HG03280 (cell line): ENCODE data around the gene AJM1.
"Not testable (repeated sequence)": the region's sequence is repeated elsewhere in the genome, so short reads cannot be mapped to it uniquely, and the experiment has no call there.

Experiments
- ATAC-seq: cut with Tn5 transposase; IDR thresholded peaks from one replicate; pipeline ENCODE4 v1.9.1; 2021; ENCODE audit warnings: mild to moderate bottlenecking, moderate library complexity; ENCODE audit not compliant: unreplicated experiment

AJM1 gene

DNA sequence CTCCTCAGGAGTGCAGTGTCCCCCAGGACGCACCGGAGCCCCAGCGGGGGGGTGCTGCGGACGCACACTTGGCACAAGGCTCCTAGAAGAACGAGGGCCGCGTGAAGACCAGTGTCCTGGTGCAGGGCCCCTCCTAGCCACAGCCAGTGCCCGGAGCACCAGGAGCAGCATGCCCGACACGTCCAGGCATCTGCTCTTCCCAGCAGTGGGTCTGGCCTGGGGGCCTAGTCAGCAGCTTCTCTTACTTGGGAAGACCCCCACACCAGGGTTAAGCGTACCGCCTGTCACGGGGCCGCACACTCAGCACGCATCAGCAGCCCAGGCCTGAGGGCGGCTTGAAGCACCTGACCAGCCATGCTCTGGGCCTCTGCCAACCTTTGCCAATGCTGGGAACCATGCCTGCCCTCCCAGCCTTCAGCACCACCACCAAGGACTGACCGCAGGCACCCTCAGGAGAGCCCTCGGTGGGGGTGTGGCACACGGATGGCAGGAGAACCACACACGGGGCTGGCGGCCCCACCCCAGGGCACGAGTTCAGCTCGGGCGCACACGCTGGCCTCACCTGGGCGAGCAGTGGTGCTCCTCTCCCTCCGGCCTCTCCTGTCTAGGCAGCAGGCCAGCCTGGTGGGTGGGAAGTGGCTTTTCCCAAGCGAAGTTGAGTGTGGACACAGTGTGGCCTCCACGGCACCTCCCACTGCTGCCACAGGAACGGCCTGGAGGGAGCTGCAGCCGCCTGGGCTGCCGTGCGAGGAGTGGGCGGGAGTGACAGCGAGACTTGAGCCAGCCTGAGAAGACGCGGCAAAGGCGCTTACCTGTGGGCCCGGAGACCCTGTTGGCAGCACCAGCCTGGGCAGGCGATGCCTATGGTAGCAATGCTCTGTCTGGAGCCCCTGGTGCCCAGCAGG is 12.0 kb upstream of the AJM1 start:
- no peak for ATAC-seq

DNA sequence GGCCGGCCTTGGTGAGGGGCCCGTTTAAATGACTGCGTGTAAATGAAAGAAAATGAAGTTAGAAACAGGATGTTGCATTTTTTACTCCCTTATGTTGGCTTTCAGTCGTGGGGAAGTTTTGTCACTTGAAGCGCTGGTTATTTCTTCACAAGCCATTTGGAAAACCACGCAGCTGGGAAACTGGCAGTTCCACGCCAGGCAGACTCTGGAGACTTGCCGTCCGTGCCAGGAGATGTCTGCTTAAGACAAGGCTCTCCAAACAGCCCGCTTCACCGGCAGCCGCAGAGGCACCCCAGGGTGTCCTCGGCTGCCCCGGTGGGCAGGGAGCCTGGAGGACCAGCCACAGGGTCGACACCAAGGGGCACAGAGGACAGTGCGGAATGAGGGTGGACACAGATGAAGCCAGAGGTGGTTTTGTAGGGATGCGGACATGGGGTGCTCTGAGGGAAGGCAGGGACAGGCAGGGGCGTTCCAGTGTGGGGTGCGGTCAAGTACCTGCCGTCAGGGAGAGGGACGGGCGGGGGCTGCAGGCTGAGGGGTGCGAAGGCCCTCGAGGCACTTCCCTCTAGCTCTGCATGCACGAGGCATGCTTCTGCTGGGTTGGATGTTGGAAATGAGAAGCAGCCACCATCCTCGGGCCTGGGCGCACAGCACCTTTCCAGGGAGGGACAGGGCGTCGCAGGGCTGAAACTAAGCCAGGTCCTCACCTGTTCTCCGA is 11.1 kb upstream of the AJM1 start:
- no peak for ATAC-seq

DNA sequence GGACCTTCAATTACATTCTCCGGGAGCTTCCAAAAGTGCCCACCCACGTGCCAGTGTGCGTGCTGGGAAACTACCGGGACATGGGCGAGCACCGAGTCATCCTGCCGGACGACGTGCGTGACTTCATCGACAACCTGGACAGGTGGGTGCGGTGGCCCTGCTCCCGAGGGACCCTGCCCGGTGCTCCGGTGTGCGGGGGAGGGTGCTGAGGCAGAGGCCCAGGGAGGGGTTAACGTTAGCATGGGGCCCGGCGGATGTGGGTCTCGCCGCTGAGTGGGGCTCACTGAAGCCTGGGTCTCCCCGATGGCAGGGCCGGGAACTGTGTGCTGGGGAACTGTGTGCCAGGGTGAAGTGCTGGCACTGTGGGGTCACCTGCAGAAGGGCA is 10.6 kb upstream of the AJM1 start:
- no peak for ATAC-seq

DNA sequence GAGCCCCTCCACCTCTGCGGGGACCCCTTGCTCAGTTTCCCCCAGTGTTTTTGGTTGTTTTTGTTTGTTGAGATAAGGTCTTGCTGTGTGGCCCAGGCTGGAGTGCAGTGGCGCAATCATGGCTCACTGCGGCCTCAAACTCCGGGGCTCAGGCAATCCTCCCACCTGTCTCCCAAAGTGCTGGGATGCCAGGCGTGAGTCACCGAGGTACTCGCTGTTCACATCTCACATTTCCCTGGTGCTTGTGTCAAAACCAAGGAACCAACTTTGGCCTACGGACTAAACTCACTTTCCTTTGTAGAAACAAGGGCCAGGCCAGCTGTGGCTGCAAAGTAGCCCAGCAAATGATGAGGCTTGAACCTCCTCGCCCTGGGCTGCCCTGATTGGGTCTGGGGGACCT is 9.7 kb upstream of the AJM1 start:
- no peak for ATAC-seq

DNA sequence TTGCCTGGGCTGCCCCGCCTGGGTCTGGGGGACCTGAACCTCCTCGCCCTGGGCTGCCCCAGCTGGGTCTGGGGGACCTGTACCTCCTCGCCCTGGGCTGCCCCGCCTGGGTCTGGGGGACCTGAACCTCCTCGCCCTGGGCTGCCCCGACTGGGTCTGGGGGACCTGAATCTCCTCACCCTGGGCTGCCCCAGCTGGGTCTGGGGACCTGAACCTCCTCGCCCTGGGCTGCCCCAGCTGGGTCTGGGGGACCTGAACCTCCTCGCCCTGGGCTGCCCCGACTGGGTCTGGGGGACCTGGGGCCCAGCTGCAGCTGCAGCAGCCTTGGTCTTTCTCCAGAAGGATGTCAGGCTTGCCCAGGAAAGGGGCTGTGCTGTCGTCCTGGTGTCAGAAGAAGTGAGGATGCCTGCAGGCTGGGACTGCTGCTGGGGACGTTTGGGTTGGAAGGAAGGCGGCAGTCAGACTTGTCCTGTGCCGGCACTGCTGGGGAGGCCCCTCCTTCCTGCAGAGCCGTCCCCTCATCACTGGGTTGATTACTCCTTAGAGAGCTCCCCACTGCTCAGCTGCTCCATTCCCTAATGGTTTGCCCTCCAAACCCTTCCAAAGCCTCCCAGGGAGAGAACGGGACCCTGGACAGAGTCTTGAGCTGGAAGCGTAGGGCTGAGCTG is 8.8 kb upstream of the AJM1 start:
- ATAC-seq = not testable (repeated sequence)

DNA sequence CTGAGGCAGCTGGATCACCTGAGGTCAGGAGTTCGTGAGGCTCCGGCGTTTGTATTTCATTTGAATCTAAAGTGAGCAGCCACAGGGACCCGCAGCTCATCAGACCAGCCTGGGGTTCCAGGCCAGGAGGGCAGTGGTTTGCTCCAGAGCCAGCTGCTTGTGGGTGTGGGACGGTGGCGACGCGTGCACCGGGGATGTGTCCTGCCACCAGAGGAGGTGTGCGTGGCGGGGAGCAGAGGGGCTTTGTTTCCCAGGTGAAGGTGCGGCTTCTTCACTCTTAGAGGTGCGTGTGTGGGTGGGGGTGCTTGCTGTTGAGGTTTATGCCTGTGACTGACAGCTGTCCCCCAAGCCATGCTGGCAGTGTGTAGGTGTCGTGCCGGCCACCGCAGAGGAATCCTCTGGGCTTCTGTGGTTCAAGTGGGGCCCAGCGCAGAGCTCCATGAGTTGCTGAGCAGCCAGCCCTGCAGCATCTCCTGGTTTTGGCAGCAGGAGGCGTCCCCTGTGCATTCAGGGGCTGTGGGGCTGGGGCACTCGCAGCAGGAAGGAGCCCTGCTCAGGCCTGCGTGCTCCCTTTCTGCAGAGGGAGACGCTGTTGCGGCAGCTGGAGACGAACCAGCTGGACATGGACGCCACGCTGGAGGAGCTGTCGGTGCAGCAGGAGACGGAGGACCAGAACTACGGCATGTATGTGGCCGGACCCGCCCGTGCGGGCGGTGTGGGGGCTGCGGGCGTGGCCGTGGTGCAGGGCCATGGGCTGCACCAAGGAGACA is 6.9 kb upstream of the AJM1 start:
- no peak for ATAC-seq

DNA sequence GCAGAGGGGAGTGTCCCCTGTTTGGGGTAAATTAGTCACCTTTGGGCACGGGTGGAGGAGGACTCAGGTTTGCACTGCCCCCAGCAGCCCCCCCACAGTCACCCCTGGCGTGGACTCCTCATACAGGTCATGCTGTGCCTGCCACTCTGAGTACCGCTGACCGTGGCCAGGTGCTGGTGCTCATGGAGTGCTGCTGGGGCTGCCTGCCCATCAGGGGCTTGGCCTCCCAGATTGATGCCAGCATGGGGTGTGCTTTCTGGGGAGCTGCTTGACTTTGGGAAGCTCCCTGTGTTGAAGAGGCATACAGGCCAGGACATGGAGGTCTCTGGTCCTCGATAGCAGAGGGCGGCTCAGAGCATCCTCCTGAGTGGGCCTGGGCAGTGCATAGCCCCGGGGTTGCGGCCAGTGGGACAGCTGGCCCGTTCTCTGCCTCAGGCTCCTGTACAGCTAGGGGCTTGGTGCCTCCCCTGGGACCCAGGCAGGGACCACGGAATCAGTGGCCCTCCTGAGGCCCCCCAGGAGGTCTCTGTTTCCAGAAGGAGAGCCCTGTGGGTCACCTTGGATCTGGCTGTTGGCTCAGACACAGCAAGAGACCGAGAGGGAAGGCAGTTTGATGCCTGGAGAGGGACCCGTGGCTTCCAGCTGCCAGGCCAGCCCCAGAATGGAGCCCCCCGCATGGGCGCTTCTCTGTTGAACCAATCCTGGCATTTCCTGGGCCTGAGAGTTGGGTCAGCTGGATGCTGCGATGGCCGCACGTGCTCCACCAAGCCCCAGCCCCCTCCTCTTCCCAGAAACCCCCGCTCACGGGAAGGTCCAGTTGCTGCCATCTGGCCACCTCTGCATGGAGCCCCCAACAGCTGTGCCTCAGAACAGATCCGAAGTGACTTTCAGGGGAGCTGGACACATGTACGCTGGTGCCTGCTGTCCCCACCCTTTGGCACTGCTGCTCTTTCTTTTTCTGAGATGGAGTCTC is 6.1 kb upstream of the AJM1 start:
- ATAC-seq = no peak

DNA sequence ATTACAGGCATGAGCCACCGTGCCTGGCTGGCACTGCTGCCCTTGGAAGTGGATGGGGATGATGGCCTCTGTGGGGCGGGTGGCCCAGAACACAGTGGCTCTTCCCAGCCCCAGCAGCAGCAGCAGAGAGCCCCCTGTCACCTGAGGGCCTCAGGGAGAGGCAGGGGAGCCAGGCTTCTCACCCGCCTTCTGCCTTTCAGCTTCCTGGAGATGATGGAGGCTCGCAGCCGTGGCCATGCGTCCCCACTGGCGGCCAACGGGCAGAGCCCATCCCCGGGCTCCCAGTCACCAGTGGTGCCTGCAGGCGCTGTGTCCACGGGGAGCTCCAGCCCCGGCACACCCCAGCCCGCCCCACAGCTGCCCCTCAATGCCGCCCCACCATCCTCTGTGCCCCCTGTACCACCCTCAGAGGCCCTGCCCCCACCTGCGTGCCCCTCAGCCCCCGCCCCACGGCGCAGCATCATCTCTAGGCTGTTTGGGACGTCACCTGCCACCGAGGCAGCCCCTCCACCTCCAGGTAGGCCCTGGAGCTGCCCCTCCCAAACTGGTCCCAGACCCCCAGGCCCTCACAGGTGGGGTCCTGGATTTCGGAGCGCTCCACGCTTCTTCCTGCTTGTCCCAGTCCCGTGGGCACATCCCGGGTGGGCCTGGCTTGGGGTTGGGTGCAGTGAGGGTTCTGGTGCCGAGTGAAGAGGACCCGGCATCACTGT is 5.0 kb upstream of the AJM1 start:
- ATAC-seq = no peak

DNA sequence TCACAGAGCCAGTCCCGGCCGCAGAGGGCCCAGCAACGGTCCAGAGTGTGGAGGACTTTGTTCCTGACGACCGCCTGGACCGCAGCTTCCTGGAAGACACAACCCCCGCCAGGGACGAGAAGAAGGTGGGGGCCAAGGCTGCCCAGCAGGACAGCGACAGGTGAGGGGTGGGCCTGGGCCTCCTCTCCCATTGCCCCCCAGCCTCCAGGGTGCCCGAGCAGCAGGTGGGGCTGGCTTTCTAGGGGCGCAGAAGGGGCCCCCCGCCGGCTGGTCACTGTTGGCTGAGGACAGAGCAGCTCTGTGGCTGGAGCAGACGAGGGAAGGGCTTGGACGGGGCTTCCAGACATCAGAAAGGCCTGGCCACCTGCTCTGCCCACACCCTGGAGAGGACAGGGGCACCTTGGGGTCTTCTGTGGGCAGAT is 4.4 kb upstream of the AJM1 start:
- not testable (repeated sequence) for ATAC-seq

DNA sequence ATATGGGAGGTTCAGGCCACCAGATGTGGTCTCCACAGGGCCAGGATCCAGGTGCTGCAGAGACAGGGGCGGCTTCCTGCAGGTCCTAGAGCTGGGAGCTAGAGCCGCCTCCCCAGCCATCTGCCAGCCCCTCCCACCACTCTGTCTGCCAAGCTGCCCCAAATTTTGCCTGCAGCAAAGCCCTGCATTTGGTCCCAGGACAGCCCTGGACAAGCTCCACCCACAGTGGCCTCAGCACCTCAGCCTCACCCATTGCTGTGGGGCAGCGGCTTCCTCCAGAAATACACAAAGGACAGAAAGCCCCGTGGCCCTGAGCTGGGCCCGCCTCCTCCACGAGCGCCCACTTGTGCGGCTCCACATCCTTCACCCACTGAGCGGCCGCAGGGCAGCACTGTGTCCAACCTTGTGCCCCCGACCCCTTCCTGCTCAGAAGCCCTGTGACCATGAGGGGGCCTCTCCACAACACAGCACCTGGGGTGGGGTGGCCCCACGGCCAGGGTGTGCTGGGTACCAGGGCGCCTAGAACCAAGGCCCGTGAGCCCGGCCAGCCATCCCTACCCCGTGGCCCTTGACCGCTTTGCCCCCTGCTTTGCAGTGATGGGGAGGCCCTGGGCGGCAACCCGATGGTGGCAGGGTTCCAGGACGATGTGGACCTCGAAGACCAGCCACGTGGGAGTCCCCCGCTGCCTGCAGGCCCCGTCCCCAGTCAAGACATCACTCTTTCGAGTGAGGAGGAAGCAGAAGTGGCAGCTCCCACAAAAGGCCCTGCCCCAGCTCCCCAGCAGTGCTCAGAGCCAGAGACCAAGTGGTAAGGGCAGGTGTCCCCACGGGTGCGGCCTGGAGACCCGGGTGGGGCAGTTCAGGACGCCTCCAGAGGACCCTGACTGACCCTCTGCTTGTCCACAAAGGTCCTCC is 3.7 kb upstream of the AJM1 start:
- ATAC-seq = no peak

DNA sequence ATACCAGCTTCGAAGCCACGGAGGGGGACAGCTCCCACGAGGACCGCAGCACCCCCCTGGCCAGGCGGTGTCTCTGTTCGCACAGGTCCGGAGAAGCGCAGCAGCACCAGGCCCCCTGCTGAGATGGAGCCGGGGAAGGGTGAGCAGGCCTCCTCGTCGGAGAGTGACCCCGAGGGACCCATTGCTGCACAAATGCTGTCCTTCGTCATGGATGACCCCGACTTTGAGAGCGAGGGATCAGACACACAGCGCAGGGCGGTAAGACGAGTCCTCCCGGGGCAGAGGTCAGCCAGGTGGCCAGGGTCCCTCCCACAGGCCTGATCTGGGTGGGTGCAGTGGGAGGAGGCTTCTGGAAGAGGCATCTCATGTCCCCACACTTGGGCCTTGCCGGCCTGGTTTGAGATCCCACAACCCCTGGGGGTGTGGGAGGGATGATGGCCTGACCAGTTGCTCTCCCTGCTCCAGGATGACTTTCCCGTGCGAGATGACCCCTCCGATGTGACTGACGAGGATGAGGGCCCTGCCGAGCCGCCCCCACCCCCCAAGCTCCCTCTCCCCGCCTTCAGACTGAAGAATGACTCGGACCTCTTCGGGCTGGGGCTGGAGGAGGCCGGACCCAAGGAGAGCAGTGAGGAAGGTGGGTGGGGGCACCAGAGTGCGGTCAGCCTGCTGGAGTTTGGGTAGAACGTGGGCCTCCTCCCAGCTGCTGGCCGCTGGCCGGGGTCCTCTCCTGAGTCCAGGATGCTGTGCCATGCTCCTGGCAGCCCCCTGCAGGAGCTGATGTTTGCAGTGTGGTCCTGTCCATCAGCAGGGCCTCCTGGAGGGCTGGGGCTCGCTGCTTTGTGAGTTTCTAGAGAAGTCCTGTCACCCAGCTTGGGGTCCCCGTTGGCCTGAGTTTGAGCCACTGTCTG is 2.8 kb upstream of the AJM1 start:
- ATAC-seq = no peak

DNA sequence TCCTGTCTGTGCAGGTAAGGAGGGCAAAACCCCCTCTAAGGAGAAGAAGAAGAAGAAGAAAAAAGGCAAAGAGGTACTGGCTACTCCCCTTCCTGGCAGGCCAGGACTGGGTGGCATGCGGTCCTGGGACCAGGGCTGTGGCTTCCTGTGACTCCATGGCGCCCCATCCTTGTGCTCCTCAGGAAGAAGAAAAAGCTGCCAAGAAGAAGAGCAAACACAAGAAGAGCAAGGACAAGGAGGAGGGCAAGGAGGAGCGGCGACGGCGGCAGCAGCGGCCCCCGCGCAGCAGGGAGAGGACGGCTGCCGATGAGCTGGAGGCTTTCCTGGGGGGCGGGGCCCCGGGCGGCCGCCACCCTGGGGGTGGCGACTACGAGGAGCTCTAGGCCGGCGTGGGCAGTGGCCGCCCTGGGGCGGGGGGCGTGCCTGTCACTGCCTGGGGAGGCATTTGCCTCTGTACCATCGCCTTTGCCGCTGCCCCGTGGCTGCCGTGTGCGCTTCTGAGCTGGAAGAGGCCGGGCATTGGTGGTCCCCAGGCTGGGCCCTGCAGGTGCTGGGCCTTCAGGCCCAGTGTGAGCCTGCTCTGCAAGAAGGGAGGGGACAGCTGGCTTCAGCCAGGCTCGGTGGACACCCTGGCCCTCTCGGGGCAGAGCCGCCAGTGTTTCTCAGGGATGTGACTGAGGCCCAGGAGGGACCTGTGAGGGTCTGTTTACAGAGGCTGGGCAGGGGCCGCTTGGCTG is 2.0 kb upstream of the AJM1 start:
- ATAC-seq = no peak

DNA sequence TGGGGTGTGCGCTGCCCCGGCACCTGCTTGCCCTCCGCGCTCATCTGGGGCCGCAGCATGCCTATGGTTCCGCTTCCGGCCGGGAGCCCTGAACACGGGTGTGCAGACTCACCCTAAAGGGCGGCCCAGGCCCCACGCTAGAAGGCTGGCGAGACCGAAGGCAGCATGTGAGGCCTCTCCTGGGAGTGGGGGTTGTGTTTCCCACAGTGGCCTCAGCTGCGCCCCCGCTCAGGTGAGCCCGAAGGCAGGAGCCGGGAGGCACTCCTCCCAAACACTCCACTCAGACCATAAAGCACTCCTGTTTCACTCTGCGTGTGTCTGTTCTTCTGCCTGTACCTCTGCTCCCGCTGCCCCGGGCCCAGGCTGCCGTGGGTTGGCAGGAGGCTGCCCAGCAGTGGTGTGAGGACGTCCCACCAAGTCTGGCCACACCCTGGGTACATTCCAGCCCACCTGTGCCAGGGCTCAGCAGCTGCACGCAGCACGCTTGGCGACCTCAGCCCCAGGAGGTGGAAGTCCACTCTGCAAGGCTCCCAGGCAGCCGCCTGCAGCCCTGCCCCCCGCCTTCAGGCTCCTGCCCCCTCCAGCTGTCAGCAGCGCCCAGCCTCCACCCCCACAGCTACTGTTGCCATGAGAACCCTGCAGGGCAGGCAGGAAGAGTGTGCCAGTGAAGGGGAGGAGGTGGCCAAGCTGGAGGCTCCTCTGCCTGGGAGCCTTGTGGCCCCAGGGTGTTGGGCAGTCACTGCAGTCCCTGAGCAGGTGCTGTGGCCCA is 1.2 kb upstream of the AJM1 start:
- ATAC-seq = no peak

DNA sequence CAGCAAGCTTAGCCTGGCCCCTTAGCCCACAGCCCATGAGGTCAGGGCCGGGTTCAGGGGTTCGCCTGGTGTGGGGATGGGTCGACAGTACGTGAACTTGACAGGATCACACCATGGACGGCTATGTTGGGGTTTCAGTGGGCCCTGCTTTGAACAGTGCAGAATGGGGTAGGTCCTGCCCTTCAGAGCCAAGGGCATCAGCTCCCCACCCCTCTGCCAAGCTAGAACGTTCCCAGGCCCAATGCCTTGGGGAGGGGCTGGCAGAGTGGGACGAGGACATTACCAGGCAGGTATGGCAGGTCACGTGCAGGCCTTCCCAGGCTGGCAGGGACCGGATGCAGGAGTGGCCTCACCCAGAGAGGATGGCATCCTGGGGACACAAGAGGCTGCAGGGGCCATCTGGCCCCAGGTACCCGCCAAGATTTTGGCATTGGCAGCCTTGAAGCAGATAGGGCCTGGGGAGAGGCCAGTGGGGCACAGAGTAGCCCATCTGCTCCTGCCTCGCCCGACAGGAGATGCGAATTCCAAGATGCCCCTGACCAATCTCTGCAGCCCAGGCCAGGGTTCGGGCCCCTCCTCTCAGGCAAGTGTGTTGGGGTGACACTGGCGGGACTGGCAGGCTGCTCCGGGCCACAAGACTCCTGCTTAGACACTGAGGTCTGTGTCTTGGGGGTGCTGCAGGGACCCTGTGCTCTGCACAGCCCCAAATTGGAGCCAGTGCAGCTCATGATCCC is 465 bp upstream of the AJM1 start:
- not testable (repeated sequence) for ATAC-seq
